ENCODE measurements around the gene KIAA0825. TPM values are rescaled to one million over a fixed set of nuclear protein-coding genes. Genes with fewer than 3 reads are reported as not detected.

KIAA0825 gene
- total RNA-seq, 1 donor from 2014 or later = 1.5 TPM

Other genes with a start within 250 kb of the KIAA0825 start
- 9.0 TPM for gene SLF1, start 65 bp upstream of the KIAA0825 start, total RNA-seq